Mesodermal cell (in vitro differentiated cells): ENCODE measurements around the gene CELF4.

Experiments used
- H3K27ac ChIP-seq: 2 replicates; pipeline ENCODE4 v1.7.0; 2013; ENCODE audit warnings: mild to moderate bottlenecking, low read depth, low read length, moderate library complexity; ENCODE audit not compliant: severe bottlenecking
- H3K36me3 ChIP-seq: 2 replicates; pipeline ENCODE4 v1.7.1; 2013; ENCODE audit warnings: mild to moderate bottlenecking, low read length, moderate library complexity; ENCODE audit not compliant: control insufficient read depth, insufficient read depth
- H3K4me1 ChIP-seq: one replicate; pipeline ENCODE4 v1.7.1; 2013; ENCODE audit warnings: mild to moderate bottlenecking, low read length; ENCODE audit not compliant: insufficient read depth, control insufficient read depth, poor library complexity, severe bottlenecking
- H3K4me3 ChIP-seq: 2 replicates; pipeline ENCODE4 v1.7.0; 2013; ENCODE audit warnings: low read length, control low read depth, mild to moderate bottlenecking; ENCODE audit not compliant: insufficient read depth, poor library complexity, severe bottlenecking; ENCODE audit errors: extremely low read depth
- H3K9me3 ChIP-seq: 2 replicates; pipeline ENCODE4 v1.7.1; 2013; ENCODE audit warnings: mild to moderate bottlenecking, low read length, moderate library complexity; ENCODE audit not compliant: control insufficient read depth
- WGBS, 2 experiments: methylation state at CpG; one replicate each; pipeline ENCODE4 v1.1.5; 2013; ENCODE audit warnings: missing lambda C conversion rate in 2 of 2; ENCODE audit not compliant: insufficient coverage in 2 of 2; 5-methylcytosine and 5-hydroxymethylcytosine counted together

Gene CELF4

DNA sequence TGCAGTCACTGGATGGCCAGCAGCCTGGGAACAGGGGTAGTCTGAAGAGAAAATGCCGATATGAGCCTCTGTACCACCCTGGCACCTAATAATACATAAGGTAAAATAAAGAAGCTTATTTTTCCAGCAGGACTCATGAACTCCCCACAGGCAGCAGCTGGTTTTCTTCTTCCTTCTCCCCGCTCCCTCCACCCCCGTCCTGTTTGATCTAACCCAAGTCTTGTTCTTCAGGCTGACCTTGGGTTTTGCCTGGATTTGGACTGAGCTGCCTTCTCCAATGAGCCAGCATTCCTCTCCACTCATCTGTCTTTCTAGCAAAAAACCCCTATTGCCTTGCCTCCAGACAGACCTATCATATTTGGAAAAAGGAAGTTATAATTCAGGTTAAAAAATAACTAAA is 111.8 kb downstream of the CELF4 start:
- no peaks in the 10 kb centered on the region for H3K36me3 ChIP-seq
- no peaks in the 10 kb centered on the region for H3K9me3 ChIP-seq
- no peak overlapping the region for H3K4me3 ChIP-seq
- WGBS, 2 experiments = 69 to 79% methylated on average over 2 of the region's 3 CpGs
- no peak overlapping the region for H3K27ac ChIP-seq
- H3K4me1 ChIP-seq = peaks cover 16% of the 10 kb centered on the region

DNA sequence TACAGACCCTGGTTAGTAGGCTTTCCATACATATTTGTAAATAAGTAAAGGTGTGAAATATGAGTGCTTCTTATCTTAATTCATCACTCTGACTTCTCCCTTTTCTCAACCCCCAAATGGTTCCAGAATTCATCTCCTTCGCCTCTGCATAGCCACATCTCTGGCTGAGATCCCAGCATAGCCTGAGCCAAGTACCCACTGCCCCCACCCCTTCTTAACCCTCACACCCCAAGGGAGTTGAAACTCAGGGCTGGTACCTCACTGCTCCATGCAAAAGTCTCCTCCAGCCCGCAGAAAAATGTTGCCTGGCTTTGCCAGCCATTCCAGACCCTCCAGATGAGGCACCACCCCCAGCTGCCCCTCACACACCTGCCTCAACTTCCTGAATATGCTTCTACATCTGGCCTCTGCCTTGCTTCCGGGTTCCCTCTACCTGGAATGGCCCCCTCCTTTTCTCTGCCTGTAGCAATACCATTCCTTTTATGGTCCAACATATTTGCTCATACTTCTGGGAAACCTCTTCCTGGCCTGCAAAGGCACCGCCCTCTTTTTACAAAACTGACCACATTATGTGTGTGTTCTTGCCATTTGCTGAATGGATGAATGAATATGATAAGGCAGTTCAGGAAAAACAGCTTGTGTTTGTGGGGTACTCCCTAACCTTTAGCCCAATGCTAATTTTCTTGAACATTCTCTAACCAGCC is 112.8 kb downstream of the CELF4 start:
- peaks cover 16% of the 10 kb centered on the region for H3K4me1 ChIP-seq
- H3K4me3 ChIP-seq = no peak overlapping the region
- H3K36me3 ChIP-seq = no peaks in the 10 kb centered on the region
- H3K9me3 ChIP-seq = no peaks in the 10 kb centered on the region
- no peak overlapping the region for H3K27ac ChIP-seq
- 88 to 89% methylated on average over 3 of the region's 4 CpGs for WGBS, 2 experiments

DNA sequence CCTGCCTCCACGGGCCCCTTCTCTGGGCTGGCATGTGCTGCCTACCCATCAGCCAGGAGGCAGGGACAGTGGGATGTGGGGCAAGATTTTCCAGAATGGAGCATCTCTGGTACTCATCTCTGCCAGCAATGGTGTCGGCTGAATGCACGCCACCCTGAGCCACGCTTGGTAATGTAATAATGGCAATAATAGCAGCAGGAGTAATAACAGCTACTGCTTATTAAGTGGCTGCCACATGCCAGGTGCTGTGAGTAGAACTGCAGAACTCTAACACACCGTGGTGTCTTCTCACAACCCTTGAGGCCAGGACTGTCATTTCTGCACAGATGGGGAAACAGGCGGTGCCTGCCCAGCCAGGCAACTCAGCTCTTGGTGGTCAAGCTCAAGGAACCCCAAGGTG is 113.6 kb downstream of the CELF4 start:
- Histone ChIP-seq H3K27ac (no peak overlapping the region), H3K4me1 (peaks cover 13% of the 10 kb centered on the region), H3K9me3 (no peaks in the 10 kb centered on the region), H3K4me3 (no peak overlapping the region), H3K36me3 (no peaks in the 10 kb centered on the region)
- 92 to 93% methylated on average over 5 to 6 of the region's 6 CpGs for WGBS, 2 experiments

DNA sequence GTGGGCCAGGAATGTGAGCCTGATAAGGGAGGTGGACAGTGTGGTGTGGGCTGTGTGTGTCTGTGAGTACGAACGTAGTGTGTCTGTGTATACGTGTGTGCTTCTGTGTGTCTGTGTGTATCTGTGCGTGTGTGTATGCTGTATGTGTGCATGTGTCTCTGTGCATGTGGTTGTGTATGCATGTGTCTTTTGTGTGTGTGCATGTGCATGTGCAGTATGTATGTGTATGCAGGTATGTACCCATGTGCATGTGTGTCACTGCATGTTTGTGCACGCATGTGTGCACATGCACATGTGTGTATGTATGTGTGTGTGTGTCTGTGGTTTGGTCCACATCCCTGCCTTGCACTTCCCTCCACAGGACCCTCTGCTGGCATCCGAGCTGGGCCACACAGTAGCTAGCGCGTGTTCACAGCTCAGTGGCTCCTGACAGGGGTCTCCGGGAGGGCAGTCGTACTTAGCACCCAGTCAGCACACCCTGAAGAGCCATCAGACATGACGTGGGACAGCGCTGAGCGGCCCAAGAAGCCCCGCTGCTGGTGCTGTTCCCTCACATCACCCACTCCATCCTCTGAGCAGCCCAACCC is 114.3 kb downstream of the CELF4 start:
- Histone ChIP-seq H3K4me3 (no peak overlapping the region), H3K27ac (peak overlapping the region; percentile 74), H3K4me1 (peaks cover 10% of the 10 kb centered on the region), H3K9me3 (no peaks in the 10 kb centered on the region), H3K36me3 (no peaks in the 10 kb centered on the region)
- 96 to 99% methylated on average over 10 to 12 of the region's 14 CpGs for WGBS, 2 experiments

DNA sequence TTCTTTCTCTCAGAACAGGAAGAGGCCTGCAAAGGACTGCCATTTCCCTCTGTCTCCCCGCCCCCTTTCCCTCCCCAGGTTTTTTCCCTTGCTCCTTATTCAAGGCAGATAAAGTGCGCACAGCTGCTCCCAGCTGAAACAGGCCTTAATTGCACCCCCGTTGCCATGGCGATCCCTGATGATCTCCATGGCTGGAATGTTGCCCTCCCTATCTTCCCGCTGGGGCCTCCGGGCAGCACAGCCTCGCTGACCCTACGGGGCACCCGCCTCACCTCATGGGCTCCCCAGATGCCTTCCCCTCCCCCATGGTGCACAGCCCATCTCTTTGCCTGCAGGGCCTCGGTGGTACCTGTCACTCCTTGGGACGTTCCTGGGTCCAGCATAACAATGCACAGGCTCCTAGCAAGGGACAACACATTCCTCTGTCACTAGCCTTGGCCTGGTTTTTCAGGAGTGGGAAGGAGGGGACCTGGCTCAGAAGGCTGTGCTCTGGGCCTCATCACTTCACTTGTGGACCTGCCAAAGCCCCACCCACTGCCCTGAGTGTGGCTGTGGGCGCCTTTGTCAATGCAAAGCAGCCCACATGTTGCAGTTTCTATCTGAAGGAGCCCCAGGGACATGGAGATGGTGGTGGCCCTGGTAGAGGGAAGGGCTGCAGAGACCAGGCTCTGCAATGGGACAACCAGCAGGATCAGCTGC is 115.0 kb downstream of the CELF4 start:
- H3K9me3 ChIP-seq = no peaks in the 10 kb centered on the region
- no peaks in the 10 kb centered on the region for H3K36me3 ChIP-seq
- H3K27ac ChIP-seq = peak overlapping the region; percentile 74
- H3K4me3 ChIP-seq = no peak overlapping the region
- WGBS, 2 experiments = 14 to 16% methylated on average over 9 to 10 of the region's 12 CpGs
- peaks cover 10% of the 10 kb centered on the region for H3K4me1 ChIP-seq

DNA sequence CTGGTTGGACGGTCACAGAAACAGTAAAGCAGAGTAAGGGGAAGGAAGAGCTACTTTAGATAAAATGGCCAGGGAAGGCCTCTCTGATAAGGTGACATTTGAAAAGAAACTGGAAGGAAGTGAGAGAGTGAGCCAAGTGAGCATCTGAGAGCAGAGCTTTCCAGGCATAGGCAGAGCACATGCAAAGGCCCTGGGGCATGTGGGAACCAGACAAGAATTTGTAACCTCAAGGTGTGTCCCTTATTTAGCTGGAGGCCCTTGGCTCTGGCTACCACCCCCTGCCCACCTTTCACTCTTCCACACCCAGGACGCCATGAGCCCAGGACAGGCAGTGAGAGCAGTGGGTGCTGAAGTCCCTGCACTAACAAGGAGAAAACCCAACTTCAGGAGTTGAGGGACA is 116.0 kb downstream of the CELF4 start:
- H3K27ac ChIP-seq = no peak overlapping the region
- H3K9me3 ChIP-seq = no peaks in the 10 kb centered on the region
- H3K36me3 ChIP-seq = no peaks in the 10 kb centered on the region
- no peak overlapping the region for H3K4me3 ChIP-seq
- peaks cover 13% of the 10 kb centered on the region for H3K4me1 ChIP-seq
- WGBS, 2 experiments = 67 to 77% methylated on average over 1 of the region's 2 CpGs

DNA sequence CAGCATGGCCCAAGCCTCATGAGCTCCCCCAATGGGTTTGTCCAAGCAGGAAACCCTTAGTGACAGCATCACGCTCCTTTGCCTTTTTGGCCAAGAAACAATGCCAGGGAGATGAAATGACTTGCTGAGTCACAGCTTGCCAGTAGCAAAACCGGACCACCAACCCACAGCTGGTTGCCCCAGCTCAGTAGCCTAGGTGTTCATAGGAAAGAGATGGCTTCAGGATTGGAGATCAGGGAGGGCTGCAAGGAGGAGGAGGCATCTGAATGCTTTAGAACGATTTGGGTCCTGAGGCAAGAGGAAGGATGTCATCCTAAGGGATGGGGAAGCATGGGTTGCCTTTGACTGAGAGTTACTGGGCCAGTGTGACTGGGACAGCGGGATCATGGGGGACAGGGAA is 116.7 kb downstream of the CELF4 start:
- Histone ChIP-seq H3K36me3 (no peaks in the 10 kb centered on the region), H3K27ac (no peak overlapping the region), H3K4me1 (peaks cover 19% of the 10 kb centered on the region), H3K9me3 (no peaks in the 10 kb centered on the region), H3K4me3 (no peak overlapping the region)
- WGBS, 2 experiments = 80 to 92% methylated on average over 3 to 4 of the region's 4 CpGs

DNA sequence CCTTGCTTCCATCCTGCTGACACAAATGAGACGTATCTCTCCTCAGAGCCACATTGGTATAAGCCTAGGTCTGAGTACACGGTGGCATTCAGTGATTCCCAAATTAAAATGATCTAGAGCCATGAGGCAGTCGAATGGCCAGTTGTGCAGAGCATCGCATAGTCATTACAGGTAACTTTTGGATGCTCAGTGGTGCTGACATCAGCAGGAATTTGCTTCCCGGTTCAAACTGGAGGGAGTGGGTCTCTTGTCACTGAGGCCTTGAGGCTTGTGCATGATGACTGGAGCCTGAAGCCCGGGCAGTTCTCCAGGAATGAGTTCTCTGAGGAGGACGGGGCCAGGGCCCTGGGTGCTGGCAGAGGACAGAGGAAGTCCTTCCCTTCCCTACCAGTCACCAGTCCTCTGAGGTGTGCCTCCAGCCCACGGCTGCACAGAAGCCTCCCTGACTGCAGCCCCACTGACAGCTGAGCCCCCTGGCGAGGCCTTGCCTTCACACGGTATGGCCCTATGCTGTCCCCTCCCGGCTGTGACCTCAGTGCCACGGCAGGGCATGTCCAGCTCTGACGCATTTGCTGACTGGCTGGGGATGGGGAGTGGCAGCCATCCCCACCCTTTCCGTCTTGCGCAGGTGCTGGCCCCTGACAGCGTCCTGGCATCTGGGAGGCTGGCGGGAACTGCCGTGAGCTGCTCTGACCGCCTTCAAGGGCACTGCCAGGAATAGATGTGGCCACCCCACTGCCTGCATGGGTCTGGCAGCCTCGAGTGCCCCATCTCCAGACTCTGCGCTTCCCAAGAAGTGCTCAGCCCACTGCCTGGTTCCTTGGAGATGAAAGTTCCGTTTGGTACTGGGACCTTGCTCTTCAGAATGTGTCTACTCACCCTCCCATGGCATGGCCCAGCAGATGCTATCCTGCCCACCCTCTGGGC is 117.4 kb downstream of the CELF4 start:
- Histone ChIP-seq H3K4me1 (peaks cover 22% of the 10 kb centered on the region), H3K36me3 (no peaks in the 10 kb centered on the region), H3K9me3 (no peaks in the 10 kb centered on the region), H3K27ac (no peak overlapping the region), H3K4me3 (no peak overlapping the region)
- WGBS, 2 experiments = 89 to 91% methylated on average over 21 to 22 of the region's 22 CpGs

DNA sequence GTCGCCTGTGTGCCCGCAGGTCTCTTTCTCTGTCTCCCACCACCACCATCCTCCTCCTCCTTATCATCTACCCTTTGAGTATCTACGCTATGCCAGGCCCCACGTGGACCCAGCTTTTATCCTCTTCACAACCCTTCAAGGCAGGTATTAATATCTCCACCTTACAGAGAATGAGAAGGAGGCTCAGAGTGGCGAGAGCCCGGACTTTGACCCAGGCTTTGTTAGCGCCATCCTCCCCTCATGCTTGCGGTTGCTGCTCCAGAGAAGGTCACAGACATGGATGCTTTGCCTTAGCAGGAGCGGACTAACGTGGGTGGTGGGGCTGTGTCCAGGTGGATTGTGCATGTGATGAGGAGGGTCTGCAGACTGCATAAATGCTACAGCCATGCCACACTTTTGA is 119.8 kb downstream of the CELF4 start:
- no peak overlapping the region for H3K4me3 ChIP-seq
- H3K27ac ChIP-seq = no peak overlapping the region
- H3K4me1 ChIP-seq = peaks cover 23% of the 10 kb centered on the region
- 95 to 98% methylated on average over 7 to 8 of the region's 10 CpGs for WGBS, 2 experiments
- no peaks in the 10 kb centered on the region for H3K36me3 ChIP-seq
- no peaks in the 10 kb centered on the region for H3K9me3 ChIP-seq

DNA sequence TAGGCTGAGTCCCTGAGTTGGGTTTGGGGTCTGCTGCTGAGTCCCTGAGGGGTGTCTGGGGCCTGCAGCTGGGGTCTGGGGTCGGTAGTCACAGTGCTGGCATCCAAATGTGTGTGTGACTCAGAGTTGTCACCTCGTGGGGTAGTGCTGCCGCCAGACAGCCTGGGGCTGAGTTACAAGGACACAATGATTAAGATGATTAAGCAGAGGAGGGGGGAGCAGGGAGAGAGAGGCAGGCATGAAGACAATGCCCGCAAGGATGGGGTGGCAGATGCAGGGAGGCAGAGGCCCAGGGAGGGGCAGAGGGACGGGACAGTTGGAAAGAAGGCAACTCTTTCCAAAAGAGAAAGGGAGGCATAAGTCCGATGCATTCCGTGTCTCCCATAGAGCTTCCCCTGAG is 120.2 kb downstream of the CELF4 start:
- 36 to 42% methylated on average over 5 to 7 of the region's 7 CpGs for WGBS, 2 experiments
- peaks cover 19% of the 10 kb centered on the region for H3K4me1 ChIP-seq

More for the DNA sequence above, 120.2 kb downstream of the CELF4 start:
- Histone ChIP-seq H3K36me3 (no peaks in the 10 kb centered on the region), H3K27ac (peak overlapping the region; percentile 72), H3K4me3 (no peak overlapping the region), H3K9me3 (no peaks in the 10 kb centered on the region)
